Activated CD8-positive, alpha-beta T cell treated with anti-CD3 and anti-CD28 coated beads for 36 hours (primary cell): ENCODE measurements around the gene TBC1D9. TPM values are rescaled to one million over a fixed set of nuclear protein-coding genes. Genes with fewer than 3 reads are reported as not detected.

ENCODE experiments used
- ATAC-seq: fragments of 200-7000 bp; cut with Tn5 transposase; one replicate; pipeline ENCODE4 v1.10.0; 2021; ENCODE audit warnings: mild to moderate bottlenecking, moderate library complexity
- CTCF ChIA-PET: fragments of 350-600 bp; sonication (Branson Sonifier 250); formaldehyde crosslinking; loops from one replicate; lab custom pipeline; 2021; ENCODE audit warnings: antibody characterized with exemption; lab: Charles Lee
- POLR2A ChIA-PET: fragments of 350-600 bp; sonication (Branson Sonifier 250); formaldehyde crosslinking; loops from one replicate; lab custom pipeline; 2021; ENCODE audit warnings: antibody characterized with exemption; lab: Charles Lee
- DNase-seq: peaks from one replicate; pipeline ENCODE4 v3.0.0-alpha.2; 2020
- H3K27ac Mint-ChIP-seq: one replicate; pipeline ENCODE4 v1.8.0; 2021; ENCODE audit warnings: mild to moderate bottlenecking, mixed read lengths
- H3K27me3 Mint-ChIP-seq: one replicate; pipeline ENCODE4 v1.8.0; 2021; ENCODE audit warnings: mixed read lengths
- H3K36me3 Mint-ChIP-seq: one replicate; pipeline ENCODE4 v1.8.0; 2021; ENCODE audit warnings: low read depth, mixed read lengths
- H3K4me1 Mint-ChIP-seq: one replicate; pipeline ENCODE4 v1.8.0; 2021; ENCODE audit warnings: low read depth, mixed read lengths
- H3K4me3 Mint-ChIP-seq: one replicate; pipeline ENCODE4 v1.8.0; 2021; ENCODE audit warnings: mild to moderate bottlenecking, moderate library complexity, mixed read lengths
- H3K9me3 Mint-ChIP-seq: one replicate; pipeline ENCODE4 v1.8.0; 2021; ENCODE audit warnings: mixed read lengths
- intact Hi-C: fragments of 100-400 bp; cut with micrococcal nuclease; formaldehyde crosslinking; loops from one replicate; pipeline ENCODE4 v1.10.0; 2022
- total RNA-seq, 2 experiments: library from RNA; stranded (reverse); gene quantifications; one replicate each; pipeline ENCODE4 v1.2.3, GENCODE V29; 2021
- TF ChIP-seq, protein P1 (sequence below): fragments of 200-600 bp; IDR thresholded peaks from one replicate; pipeline ENCODE4 v1.8.0; 2022; ENCODE audit warnings: antibody characterized with exemption, mild to moderate bottlenecking

TBC1D9 gene
- total RNA-seq, 2 experiments from 2014 or later = not detected

DNA sequence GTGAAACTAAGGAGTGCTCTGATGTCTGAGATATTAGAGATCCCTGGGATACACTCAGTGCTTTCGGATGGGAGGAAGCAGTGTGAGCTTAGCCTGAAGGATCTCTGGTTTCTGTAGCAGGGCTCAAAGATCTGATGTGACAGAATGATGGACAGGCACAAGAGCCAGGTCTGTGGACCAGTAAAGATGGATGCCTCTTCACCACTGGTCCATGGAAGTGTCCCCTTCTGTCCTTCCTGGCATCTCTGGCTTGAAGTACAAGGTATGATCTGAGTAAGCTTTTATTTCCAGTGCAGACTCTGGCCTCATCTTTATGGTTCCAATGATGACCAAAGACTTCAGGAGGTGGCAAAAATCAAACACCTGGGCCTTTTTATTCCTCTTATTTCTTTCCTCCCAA, 88.1 kb downstream of the TBC1D9 start:
- no peaks in the 10 kb centered on the region for H3K4me1 Mint-ChIP-seq
- DNase-seq (no peak), ATAC-seq (no peak)
- CTCF ChIA-PET = no interaction called here
- H3K27ac Mint-ChIP-seq = no peak overlapping the region
- no peak overlapping the region for H3K4me3 Mint-ChIP-seq
- intact Hi-C loops = no loop called here
- no peaks in the 10 kb centered on the region for H3K9me3 Mint-ChIP-seq
- H3K36me3 Mint-ChIP-seq = no peaks in the 10 kb centered on the region
- POLR2A ChIA-PET = no interaction called here
- TF ChIP-seq, protein P1, sequence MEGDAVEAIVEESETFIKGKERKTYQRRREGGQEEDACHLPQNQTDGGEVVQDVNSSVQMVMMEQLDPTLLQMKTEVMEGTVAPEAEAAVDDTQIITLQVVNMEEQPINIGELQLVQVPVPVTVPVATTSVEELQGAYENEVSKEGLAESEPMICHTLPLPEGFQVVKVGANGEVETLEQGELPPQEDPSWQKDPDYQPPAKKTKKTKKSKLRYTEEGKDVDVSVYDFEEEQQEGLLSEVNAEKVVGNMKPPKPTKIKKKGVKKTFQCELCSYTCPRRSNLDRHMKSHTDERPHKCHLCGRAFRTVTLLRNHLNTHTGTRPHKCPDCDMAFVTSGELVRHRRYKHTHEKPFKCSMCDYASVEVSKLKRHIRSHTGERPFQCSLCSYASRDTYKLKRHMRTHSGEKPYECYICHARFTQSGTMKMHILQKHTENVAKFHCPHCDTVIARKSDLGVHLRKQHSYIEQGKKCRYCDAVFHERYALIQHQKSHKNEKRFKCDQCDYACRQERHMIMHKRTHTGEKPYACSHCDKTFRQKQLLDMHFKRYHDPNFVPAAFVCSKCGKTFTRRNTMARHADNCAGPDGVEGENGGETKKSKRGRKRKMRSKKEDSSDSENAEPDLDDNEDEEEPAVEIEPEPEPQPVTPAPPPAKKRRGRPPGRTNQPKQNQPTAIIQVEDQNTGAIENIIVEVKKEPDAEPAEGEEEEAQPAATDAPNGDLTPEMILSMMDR = no peak
- no peaks in the 10 kb centered on the region for H3K27me3 Mint-ChIP-seq

DNA sequence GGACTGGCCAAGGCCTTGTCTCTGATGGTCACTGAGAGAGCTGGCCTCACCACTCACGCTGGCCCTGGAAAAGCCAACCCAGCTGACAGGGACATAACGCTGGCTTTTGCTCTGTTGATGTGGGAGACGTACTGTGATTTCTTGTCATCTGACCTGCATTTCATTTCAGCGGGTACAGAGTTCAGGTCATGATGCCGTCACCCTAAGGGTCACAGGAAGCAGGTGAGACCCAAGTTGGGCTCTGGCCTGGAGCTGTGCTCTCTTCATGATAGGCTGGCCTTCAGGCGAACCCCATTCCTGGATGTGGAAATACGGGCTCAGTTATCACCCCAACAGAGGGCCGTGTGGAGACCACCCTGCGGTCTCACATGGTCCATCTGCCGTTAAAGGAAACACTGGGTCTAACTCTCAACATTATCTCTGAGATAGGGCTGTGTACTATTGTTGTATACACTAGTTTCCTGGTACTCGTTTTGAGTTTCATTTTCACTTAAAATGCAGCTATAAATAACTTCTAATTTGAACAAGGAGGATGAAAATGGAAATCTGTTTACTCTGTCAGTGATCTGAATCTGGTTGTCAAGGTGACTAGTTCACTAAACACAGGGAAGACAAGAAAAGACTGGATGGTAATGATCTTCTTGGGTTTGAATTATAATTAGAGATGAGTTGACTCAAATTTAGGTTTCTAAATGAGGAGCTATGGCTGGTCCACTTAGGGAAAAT, 89.1 kb downstream of the TBC1D9 start:
- Mint-ChIP-seq H3K4me1 (no peaks in the 10 kb centered on the region), H3K9me3 (no peaks in the 10 kb centered on the region), H3K36me3 (no peaks in the 10 kb centered on the region), H3K27me3 (no peaks in the 10 kb centered on the region), H3K4me3 (no peak overlapping the region), H3K27ac (no peak overlapping the region)
- intact Hi-C loops = no loop called here
- CTCF ChIA-PET = no interaction called here
- no peak for DNase-seq
- no peak for ATAC-seq
- POLR2A ChIA-PET = no interaction called here
- TF ChIP-seq, protein P1 = no peak

DNA sequence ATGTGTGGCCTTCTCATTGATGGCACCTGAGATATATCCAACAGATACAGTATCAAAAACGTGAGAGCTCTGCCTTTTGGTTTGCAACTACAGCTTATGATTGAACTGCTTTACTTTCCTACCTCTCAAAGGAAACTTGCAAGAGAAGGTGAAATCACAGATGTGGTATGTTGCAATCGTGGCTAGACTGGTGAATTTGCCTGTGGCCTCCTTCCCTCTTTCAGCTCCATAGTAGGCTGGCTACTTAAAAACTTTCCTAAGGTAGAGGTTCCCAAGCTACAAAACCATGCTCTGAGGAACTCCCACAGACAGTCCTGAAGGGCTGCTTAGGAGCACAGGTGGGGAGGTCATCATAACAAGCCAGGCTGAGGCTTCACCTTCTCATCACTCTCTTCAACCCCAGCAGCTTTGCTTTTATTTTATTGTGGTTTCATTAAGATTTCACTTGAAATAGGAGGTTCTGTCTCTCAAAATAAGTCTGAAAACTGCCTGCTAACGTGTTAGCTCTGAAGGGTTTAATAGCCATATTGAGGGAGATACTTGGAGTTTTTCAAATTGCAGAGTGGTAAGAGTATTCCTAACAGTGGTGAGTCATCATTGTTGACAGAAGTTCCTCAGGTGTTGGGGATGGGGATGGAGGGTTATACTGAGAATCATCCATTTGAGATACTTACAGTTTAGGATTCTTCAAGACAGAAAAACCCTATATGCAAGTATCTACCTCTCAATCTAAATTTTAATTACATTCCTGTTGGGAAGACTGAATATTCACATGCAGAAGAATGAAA, 93.9 kb downstream of the TBC1D9 start:
- Mint-ChIP-seq H3K36me3 (no peaks in the 10 kb centered on the region), H3K9me3 (no peaks in the 10 kb centered on the region), H3K27ac (no peak overlapping the region), H3K27me3 (no peaks in the 10 kb centered on the region), H3K4me1 (no peaks in the 10 kb centered on the region), H3K4me3 (no peak overlapping the region)
- ATAC-seq (no peak), DNase-seq (no peak)
- TF ChIP-seq, protein P1 = no peak
- POLR2A ChIA-PET = interaction anchor here (1.4 kb wide), 1 partner anchor 11 kb away, joined by 3 read pairs; no protein-coding TSS in a partner anchor
- CTCF ChIA-PET = no interaction called here
- intact Hi-C loops = no loop called here

DNA sequence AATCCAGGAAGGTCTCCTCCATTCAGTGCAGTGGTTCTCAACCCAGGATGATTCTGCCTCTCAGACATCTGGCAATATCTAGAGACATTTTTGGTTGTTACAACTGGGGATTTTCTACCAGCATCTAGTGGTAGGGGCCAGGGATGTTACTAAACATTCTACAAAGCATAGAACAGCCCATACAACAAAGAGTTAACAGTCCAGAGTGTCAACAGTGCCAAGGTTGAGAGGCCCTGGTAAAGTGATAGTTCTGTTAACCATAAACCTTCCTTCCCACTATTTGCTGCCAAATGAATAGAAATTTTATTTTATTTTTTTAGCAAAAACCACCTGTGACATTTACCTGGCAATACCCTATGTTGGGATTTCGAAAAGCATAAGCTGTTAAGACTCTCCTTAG, 94.6 kb downstream of the TBC1D9 start:
- no peaks in the 10 kb centered on the region for H3K36me3 Mint-ChIP-seq
- CTCF ChIA-PET = interaction anchor here (0.8 kb wide), 1 partner anchor 8 kb away, joined by 3 read pairs; no protein-coding TSS in a partner anchor
- ATAC-seq (no peak), DNase-seq (no peak)
- H3K4me3 Mint-ChIP-seq = no peak overlapping the region
- no peaks in the 10 kb centered on the region for H3K9me3 Mint-ChIP-seq
- no peaks in the 10 kb centered on the region for H3K4me1 Mint-ChIP-seq
- TF ChIP-seq, protein P1 = no peak
- POLR2A ChIA-PET = interaction anchor here (1.4 kb wide), 1 partner anchor 10 kb away, joined by 3 read pairs; no protein-coding TSS in a partner anchor
- intact Hi-C loops = no loop called here
- H3K27me3 Mint-ChIP-seq = no peaks in the 10 kb centered on the region
- no peak overlapping the region for H3K27ac Mint-ChIP-seq
